ELR (cell line): ENCODE results near the gene SPINT2.
"Not testable (repeated sequence)": the region's sequence is repeated elsewhere in the genome, so short reads cannot be mapped to it uniquely, and the experiment has no call there.

Source experiments
- DNase-seq: peaks from one replicate; pipeline ENCODE4 v3.0.0-alpha.2; 2015; ENCODE audit warnings: low read depth

The SPINT2 gene

DNA sequence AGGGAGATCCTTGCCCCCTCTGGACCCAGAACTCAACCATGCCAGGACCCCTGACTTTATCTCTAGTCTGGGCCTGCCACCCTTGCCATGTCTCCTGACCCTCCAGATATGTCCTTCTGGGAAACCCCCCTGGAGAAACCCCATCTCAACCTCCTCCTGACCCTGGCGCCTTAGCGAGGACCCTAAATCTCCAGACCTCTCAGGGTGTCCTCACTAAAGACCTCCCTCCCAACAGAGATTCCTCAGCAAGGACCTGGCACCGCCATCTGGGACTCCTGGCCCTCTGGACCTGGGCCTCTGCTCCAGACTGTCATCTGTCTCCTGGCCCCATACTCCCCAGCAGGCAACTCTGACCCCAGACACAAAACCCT, 56.6 kb downstream of the SPINT2 start:
- DNase-seq = no peak

DNA sequence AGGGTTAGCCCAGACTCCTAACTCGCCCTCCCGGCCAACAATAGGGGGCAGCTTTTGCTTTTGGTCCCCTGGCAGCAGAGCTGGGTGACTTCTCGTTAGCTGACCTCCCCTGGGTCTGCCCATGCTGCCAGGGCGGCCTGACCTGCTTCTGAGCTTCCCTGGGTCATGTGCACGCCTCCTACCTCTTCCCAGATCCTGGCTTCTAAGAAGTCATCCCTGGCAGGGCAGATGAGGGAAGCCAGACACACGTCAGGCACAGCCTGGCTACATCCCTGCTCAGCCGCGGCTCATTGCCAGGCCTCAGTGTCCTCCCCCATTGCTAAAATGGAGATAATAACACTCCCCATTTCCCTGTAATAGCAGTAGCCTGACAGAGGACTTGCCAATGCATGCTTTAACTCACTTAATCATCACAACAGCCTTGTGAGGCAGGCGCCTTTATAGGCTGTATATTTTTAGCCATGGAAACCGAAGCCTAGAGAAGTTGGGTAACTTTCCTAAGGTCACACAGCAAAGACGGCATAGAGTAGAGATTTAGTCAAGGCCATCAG, 57.3 kb downstream of the SPINT2 start:
- no peak for DNase-seq

DNA sequence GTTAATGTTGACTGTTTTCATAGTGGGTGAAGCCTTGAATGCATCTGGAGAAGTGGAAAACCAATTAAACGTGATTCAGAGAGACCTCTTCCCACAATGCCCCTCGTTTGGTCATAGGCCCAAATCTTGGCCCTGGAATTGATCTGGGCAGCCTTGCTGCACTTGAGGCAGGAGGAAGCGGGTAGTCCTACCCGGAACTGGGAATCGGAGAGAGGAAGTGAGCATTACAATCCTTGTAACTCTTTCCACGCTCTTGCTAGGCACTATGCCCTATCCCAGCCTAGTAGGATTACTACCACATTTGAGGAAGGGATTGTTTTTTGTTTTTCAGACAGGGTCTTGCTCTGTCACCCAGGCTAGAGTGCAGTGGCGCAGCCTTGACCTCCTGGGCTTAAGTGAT, 58.9 kb downstream of the SPINT2 start:
- DNase-seq = no peak

DNA sequence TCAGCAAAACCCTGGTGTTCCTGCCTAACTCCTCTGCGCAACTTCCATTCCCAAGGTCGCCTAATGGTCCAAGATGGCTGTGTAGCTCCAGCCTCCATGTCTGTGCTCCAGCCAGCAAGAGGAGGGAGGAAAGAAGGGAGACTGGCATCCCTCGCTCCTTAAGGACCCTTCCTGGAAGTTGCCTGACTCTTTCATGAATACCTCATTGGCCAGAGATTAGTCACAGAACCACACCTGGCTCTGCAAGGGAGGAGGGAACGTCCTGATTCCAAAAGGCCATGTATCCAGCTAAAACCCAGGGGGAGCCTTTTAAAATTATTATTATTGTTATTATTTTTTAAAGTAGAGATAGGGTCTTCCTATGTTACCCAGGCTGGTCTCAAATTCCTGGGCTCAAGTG, 60.1 kb downstream of the SPINT2 start:
- no peak for DNase-seq

DNA sequence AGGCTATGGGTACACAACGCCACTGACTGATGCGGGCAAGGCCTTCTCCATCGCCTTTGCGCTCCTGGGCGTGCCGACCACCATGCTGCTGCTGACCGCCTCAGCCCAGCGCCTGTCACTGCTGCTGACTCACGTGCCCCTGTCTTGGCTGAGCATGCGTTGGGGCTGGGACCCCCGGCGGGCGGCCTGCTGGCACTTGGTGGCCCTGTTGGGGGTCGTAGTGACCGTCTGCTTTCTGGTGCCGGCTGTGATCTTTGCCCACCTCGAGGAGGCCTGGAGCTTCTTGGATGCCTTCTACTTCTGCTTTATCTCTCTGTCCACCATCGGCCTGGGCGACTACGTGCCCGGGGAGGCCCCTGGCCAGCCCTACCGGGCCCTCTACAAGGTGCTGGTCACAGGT, 62.2 kb downstream of the SPINT2 start:
- no peak for DNase-seq

DNA sequence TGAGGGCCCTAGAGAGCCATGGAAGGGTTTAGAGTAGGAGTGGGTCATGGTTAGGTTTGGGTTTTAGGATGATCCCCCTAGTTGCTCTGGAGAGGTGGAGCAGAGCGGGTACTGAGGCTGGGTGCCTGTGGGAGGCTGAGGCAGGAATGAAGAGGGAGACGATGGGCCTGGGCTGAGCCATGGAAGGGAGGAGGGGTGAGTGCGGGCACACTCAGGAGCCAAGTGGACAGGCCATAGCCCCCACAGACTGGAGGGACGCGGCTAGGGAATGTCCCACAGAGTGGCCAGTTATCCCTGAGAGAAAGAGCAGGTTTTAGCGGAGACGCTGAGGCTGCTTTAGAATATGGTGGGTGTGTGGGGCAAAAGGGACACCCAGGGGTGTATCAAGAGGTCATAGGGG, 65.3 kb downstream of the SPINT2 start:
- no peak for DNase-seq

DNA sequence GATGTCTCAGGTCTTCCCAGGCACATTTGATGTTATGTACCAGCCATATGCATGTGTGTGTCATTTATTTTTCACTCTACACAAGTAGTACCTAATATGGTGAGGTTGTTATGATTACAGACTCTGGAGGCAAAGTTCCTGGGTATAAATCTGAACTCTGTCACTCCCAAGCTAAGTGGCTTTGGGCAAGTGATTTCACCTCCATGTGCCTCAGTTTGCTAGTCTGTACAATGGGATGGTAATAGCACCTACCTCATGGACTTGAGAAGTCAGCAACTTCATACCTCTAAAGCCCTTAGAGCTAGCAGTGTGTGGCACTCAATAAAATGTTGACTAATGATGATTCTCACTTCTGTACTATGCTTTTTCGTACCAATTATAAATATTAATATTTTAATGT, 67.4 kb downstream of the SPINT2 start:
- no peak for DNase-seq

DNA sequence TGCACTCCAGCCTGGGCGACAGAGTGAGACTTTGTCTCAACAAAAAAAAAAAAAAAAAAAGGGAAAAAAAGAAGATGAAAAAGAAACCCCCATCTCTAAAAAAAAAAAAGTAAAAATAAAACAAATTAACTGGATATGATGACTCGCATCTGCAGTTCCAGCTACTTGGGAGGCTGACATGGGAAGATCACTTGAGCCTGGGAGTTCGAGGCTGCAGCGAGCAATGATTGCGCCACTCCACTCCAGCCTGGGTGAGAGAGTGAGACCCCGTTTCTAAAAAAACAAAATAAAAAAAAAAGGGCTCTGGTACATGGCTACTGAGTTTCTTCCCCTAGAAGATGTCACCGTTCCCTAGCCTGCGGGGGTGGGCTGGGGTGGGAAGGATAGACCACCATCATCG, 68.9 kb downstream of the SPINT2 start:
- no peak for DNase-seq

DNA sequence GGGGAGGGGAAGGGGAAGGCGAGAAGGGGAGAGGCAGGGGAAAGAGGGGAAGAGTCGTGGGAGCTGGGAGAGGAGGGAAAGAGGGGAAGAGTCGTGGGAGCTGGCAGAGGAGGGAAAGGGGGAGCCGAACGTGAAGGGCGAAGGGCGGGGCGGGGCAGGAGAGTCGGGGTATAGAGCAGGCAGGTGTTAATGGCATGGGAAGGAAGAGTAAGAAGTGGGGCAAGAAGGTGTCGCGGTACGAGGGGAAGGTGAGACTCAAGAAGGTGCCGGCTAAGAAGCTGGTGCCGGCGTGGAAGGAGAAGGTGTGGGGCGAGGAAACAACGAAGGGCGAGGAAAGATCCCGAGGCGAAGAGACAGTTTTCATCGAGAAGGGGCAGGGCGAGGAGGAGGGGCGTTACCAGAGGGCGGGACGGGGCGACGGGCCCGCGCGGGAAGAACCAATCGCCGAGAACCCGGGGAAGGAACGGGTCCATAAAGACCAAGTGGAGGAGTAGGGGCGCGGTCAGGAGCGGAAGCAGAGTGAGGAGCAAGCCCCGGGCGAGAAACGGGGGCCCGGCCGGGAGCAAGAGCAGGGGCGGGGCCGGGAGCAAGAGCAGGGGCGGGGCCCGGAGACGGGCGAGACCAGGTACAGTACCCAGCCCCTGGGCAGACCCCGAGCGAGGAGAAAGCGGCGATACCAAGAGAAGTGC, 71.7 kb downstream of the SPINT2 start:
- peak; percentile 98 for DNase-seq

DNA sequence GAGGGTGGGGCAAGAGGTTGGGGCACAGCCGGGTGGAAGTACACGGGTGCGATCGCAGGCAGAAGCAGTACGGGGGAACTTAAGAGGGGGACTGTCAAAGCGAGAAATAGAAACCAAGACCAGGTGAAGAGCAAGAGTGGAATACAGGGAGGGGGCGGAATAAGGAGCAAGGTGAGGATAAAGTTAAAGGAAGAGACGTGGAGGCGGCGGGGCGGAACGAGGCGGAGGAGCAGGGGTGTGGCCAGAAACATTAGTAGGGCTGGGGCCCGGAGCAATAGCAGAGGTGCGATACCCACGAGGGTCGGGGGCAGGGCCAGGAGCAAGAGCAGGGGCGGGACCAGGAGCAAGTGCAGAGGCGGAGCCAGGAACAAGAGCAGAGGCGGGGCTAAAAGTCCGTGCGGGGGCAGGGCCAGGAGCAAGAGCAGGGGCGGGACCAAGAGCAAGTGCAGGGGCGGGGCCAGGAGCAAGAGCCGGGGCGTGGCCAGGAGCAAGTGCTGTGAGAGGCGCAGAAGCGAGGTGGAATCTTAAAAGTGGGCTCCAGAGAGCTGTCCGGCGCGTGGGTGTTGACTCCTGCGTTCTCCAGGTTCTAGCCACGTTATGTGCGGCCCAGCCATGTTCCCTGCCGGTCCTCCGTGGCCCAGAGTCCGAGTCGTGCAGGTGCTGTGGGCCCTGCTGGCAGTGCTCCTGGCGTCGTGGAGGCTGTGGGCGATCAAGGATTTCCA, 72.4 kb downstream of the SPINT2 start:
- DNase-seq = peak; percentile 96

DNA sequence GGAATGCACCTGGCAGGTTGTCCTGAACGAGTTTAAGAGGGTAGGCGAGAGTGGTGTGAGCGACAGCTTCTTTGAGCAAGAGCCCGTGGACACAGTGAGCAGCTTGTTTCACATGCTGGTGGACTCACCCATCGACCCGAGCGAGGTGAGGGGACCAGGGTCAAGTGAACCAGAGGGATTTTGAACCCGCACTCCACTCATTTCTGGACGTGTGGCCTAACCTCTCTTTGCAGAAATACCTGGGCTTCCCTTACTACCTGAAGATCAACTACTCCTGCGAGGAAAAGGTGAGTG, 72.9 kb downstream of the SPINT2 start:
- no peak for DNase-seq

DNA sequence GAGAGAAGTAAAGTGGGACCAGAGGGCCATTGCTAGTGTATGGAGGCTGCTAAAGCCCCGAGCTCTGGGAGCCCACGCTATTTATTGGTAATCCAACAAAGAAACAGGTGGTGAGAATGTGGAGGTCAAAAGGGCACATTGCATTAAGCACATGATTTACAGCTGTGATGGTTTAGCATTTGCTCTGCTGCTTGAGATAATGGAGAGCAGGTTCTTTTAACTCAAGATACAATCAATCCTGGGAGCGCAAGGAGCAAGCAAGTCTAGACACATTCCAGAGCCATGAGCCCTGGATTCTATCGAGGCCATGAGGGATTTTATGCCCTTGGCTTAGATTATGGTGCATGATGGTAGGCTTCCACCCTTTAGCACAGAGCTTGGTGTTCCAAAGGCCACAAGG, 74.6 kb downstream of the SPINT2 start:
- DNase-seq = not testable (repeated sequence)

DNA sequence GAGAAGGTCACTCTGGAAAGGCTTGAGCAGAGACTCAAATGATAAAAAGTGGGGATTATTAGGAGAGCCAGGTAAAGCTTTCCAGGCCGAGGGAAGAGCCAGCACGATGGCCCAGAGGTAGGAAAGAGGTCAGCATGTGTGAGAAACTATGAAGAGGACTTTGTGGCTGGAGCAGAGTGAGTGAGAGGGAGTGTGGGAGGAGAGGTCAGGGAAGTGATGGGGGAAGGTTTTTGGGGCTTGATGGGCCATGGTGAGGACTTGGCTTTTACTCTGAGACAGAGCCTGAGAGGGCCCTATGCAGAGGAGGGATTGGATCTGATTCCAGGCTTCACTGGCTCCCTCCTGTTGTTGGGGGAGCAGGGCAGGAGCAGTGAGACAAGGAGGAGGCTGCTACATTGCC, 76.6 kb downstream of the SPINT2 start:
- no peak for DNase-seq
